GM21367 (cell line): Measurements from ENCODE around the gene GTF2H1.
"Not testable (repeated sequence)": the region's sequence is repeated elsewhere in the genome, so short reads cannot be mapped to it uniquely, and the experiment has no call there.

Source experiments
- ATAC-seq: cut with Tn5 transposase; IDR thresholded peaks from one replicate; pipeline ENCODE4 v1.9.1; 2021; ENCODE audit not compliant: unreplicated experiment

Gene GTF2H1

GRCh38 chr11:18317551-18317950, 4.8 kb upstream of the GTF2H1 start:
- no peak for ATAC-seq

- no peak for ATAC-seq
Observed at GRCh38 chr11:18319914-18320313, 2.5 kb upstream of the GTF2H1 start.

- no peak for ATAC-seq
Observed at GRCh38 chr11:18320617-18321016, 1.8 kb upstream of the GTF2H1 start.

- ATAC-seq, result peak; percentile 9
Observed at GRCh38 chr11:18321578-18321968, 794 bp upstream of the GTF2H1 start.

GRCh38 chr11:18322818-18323570, 627 bp downstream of the GTF2H1 start:
- no peak for ATAC-seq

GRCh38 chr11:18323881-18324280, 1.5 kb downstream of the GTF2H1 start:
- ATAC-seq, result not testable (repeated sequence)

GRCh38 chr11:18324381-18324780, 2.0 kb downstream of the GTF2H1 start:
- no peak for ATAC-seq

- ATAC-seq, result no peak
Observed at GRCh38 chr11:18329196-18329870, 7.0 kb downstream of the GTF2H1 start.

- no peak for ATAC-seq
Observed at GRCh38 chr11:18330921-18331320, 8.6 kb downstream of the GTF2H1 start.

- no peak for ATAC-seq
Observed at GRCh38 chr11:18332302-18332701, 9.9 kb downstream of the GTF2H1 start.

- no peak for ATAC-seq
Observed at GRCh38 chr11:18332891-18333290, 10.5 kb downstream of the GTF2H1 start.

GRCh38 chr11:18347471-18348125, 25.2 kb downstream of the GTF2H1 start:
- ATAC-seq, result no peak

GRCh38 chr11:18352581-18352980, 30.2 kb downstream of the GTF2H1 start:
- ATAC-seq, result no peak

- ATAC-seq, result no peak
Observed at GRCh38 chr11:18358646-18359045, 36.3 kb downstream of the GTF2H1 start.

- no peak for ATAC-seq
Observed at GRCh38 chr11:18361154-18361553, 38.8 kb downstream of the GTF2H1 start.

GRCh38 chr11:18364495-18365073, 42.2 kb downstream of the GTF2H1 start:
- ATAC-seq, result no peak

GRCh38 chr11:18365741-18366140, 43.4 kb downstream of the GTF2H1 start:
- ATAC-seq, result no peak

GRCh38 chr11:18366286-18366685, 43.9 kb downstream of the GTF2H1 start:
- ATAC-seq, result no peak

- no peak for ATAC-seq
Observed at GRCh38 chr11:18367431-18367830, 45.1 kb downstream of the GTF2H1 start.

GRCh38 chr11:18368221-18368620, 45.9 kb downstream of the GTF2H1 start:
- ATAC-seq, result no peak

GRCh38 chr11:18369398-18369797, 47.0 kb downstream of the GTF2H1 start:
- no peak for ATAC-seq

GRCh38 chr11:18371279-18371678, 48.9 kb downstream of the GTF2H1 start:
- no peak for ATAC-seq
